Measurements from ENCODE around the gene SPTBN1. TPM values are rescaled to one million over a fixed set of nuclear protein-coding genes. Genes with fewer than 3 reads are reported as not detected.

The SPTBN1 gene
- total RNA-seq, 2 donors from 2014 or later, result 415 to 524 TPM

DNA sequence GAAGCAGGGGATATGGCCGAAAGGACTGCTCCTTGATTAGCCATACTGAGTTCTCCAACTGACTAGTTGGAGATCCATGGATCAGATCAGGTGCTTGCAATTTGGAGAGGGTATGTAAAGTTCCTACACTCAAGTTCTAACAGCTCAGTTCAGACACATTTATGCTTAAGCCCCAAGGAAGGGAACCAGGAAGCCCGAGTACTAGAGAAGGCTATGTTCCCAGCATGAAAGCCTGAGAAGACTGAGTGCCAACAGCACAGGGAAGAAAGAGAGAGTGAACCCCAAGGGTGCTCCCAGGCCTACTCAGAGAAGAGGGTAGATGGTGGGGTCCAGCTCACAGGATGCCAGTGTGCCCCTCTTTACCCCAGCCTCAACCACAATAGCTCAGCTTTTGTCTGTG, 16.1 kb upstream of the SPTBN1 start:
- H3K27ac ChIP-seq, result peak overlapping the region; percentile 40 to 56
- peaks cover 12 to 48% of the 10 kb centered on the region in 2 donors for H3K4me1 ChIP-seq (ENCODE audit: control insufficient read depth in 1 of 2, low read depth in 2 of 2)
- DNase-seq (ENCODE audit: low spot score) (no peak), ATAC-seq (ENCODE audit: insufficient number of reproducible peaks, low FRiP score, low read depth) (no peak)
- no peak for TF ChIP-seq CTCF (IDR thresholded peaks at IDR 0.05)
- no peaks in the 10 kb centered on the region for H3K9me3 ChIP-seq
- H3K27me3 ChIP-seq (replicated peaks; ENCODE audit: insufficient read depth), result no peaks in the 10 kb centered on the region
- no peak overlapping the region for H3K4me3 ChIP-seq
- H3K36me3 ChIP-seq, result no peaks in the 10 kb centered on the region

GRCh38 chr2:54444503-54444902, 11.6 kb upstream of the SPTBN1 start:
- no peak overlapping the region for H3K4me3 ChIP-seq
- H3K9me3 ChIP-seq, result no peaks in the 10 kb centered on the region
- no peaks in the 10 kb centered on the region for H3K27me3 ChIP-seq (replicated peaks; ENCODE audit: insufficient read depth)
- H3K27ac ChIP-seq, result no peak overlapping the region
- DNase-seq (ENCODE audit: low spot score) (no peak), ATAC-seq (ENCODE audit: insufficient number of reproducible peaks, low FRiP score, low read depth) (no peak)
- no peak for TF ChIP-seq CTCF (IDR thresholded peaks at IDR 0.05)
- H3K36me3 ChIP-seq, result no peaks in the 10 kb centered on the region
- peaks cover 5 to 19% of the 10 kb centered on the region in 2 donors for H3K4me1 ChIP-seq (ENCODE audit: control insufficient read depth in 1 of 2, low read depth in 2 of 2)

GRCh38 chr2:54446122-54446521, 10.0 kb upstream of the SPTBN1 start:
- no peak overlapping the region for H3K4me3 ChIP-seq
- H3K36me3 ChIP-seq, result no peaks in the 10 kb centered on the region
- DNase-seq (ENCODE audit: low spot score), result no peak
- no peak for ATAC-seq (ENCODE audit: insufficient number of reproducible peaks, low FRiP score, low read depth)
- H3K9me3 ChIP-seq, result no peaks in the 10 kb centered on the region
- TF ChIP-seq CTCF (IDR thresholded peaks at IDR 0.05), result no peak
- no peaks in the 10 kb centered on the region for H3K27me3 ChIP-seq (replicated peaks; ENCODE audit: insufficient read depth)
- H3K4me1 ChIP-seq (ENCODE audit: control insufficient read depth in 1 of 2, low read depth in 2 of 2), result peaks cover 0 to 3% of the 10 kb centered on the region in 2 donors
- H3K27ac ChIP-seq, result no peak overlapping the region

GRCh38 chr2:54446625-54447024, 9.5 kb upstream of the SPTBN1 start:
- Histone ChIP-seq H3K9me3 (no peaks in the 10 kb centered on the region), H3K4me3 (no peak overlapping the region), H3K27me3 (replicated peaks; ENCODE audit: insufficient read depth) (no peaks in the 10 kb centered on the region), H3K4me1 (ENCODE audit: control insufficient read depth in 1 of 2, low read depth in 2 of 2) (no peaks in the 10 kb centered on the region), H3K36me3 (no peaks in the 10 kb centered on the region), H3K27ac (no peak overlapping the region)
- DNase-seq (ENCODE audit: low spot score) (no peak), ATAC-seq (ENCODE audit: insufficient number of reproducible peaks, low FRiP score, low read depth) (no peak)
- no peak for TF ChIP-seq CTCF (IDR thresholded peaks at IDR 0.05)

- Histone ChIP-seq H3K9me3 (no peaks in the 10 kb centered on the region), H3K27me3 (replicated peaks; ENCODE audit: insufficient read depth) (no peaks in the 10 kb centered on the region), H3K4me1 (ENCODE audit: control insufficient read depth in 1 of 2, low read depth in 2 of 2) (peaks cover 7 to 25% of the 10 kb centered on the region in 2 donors), H3K4me3 (peak overlapping the region; percentile 82), H3K27ac (peak overlapping the region; percentile 97), H3K36me3 (no peaks in the 10 kb centered on the region)
- ATAC-seq (ENCODE audit: insufficient number of reproducible peaks, low FRiP score, low read depth) (no peak), DNase-seq (ENCODE audit: low spot score) (no peak)
- no peak for TF ChIP-seq CTCF (IDR thresholded peaks at IDR 0.05)
Measured at GRCh38 chr2:54454548-54455130, 1.5 kb upstream of the SPTBN1 start.
